Stimulated activated CD4-positive, alpha-beta T cell treated with anti-CD3 and anti-CD28 coated beads, Interleukin-4, amount 100 ng/mL, for 48 hours (primary cell): ENCODE measurements around the gene ADAM23.
A peak's percentile ranks its signal among the peaks of the same experiment; 100 is the strongest.

ENCODE experiments used
- DNase-seq, 2 donors: peaks; one replicate each; pipeline ENCODE4 v3.0.0-alpha.2; 2020; ENCODE audit warnings: low read depth in 2 of 2

ADAM23 gene

DNA sequence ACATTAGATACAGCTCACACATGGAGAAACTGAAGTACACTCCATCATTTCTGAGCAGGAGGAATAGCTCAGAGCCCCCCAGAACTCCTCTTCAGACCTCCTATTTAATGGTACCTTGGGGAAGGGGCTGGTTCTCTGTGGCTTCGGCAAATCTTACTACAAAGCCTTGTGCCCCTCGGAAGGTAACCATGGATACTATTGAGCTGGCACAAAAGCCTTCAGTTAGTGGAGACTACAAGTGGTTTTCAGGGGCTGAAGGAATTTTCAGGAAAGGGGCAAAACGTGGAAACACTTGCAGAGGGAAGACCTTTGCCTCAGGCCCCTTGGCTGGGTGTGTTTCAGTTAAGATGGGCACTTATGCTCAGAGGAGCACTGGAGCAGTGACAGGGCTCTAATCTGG lies 197.9 kb downstream of the ADAM23 start:
- DNase-seq = no peak

DNA sequence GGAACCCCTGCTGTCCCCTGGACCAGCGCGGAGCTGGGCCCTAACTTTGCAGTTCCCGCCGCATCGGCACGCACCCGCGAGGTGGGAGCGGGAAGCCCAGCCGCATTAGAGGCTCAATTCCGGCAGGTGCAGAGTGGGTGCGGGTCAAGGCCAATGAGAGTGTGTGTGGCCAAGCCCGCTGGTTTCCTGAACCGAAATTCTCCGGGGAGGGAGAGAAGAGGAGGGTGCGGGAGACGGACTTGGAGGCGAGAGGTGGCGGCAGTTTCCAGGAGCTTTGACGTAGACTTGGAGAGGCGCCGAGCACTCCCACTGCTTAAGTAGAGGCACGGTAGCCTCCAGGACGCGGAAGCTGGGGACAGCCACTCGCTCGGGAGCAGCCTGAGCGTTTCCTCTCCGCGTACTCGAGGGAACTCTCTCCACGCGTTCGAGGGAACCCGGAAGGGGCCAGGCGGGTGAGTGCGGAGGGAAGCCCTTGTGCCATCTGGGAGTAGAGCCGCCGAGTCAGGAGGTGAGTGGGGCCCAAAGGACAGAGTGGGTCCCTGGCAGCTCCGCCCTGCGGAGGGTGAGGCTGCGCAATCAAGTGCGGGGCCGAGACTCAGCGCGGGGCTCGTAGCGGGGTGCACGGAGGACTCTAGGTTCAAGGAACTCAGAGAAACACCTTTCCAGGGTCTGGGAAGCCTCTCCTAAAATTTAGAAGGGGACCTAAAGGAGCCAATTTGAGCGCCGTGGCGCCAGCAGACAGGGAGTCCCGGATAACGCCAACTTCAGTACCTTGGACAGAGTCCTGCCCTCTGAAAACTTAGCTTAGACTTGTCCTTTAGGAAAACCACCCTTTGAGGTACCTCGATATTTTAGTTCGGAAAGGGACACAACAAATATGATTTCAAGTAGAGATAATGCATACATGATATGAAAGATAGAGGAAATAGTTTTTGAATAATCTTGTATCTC lies 199.0 kb downstream of the ADAM23 start, which contains the start of gene FAM237A:
FAM237A (plus strand) TSS at position 413 of the 951 bp plus-strand sequence. CDS start 1,750 bp downstream, outside the sequence.
- DNase-seq = peak; percentile 2 to 3

DNA sequence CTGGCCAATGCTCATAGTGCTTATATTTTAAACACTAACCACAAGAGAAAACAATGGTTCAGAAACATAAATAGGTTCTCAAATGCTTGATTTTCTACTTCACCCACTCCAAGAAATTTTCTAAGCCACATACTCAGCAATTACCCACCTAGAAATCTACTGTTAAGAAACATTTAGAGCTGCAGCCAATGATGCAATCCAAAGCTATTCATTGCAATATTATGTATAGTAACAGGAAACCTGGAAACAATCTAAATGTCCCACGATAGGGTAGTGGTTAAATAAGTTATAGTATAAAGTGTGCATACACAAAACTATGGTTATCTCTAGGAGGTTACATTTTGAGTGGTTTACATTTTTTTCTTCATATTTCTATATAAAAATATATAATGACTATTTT lies 204.7 kb downstream of the ADAM23 start:
- no peak for DNase-seq

DNA sequence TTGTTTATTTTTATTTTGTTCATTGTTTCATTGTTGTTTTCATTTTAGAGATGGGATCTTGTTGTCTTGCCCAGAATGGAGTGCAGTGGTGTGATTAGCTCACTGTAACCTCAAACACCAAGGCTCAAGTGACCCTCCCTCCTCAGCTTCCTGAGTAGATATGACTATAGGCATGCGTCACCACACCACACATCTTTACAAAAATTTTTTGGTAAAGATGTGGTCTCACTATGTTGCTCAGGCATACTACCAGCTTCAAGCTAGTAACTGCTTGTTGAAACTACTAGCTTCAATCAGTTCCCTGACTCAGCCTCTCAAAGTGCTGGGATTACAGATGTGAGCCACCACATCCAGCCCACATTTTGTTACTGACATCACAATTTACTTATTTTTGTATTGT lies 213.8 kb downstream of the ADAM23 start:
- DNase-seq = no peak

DNA sequence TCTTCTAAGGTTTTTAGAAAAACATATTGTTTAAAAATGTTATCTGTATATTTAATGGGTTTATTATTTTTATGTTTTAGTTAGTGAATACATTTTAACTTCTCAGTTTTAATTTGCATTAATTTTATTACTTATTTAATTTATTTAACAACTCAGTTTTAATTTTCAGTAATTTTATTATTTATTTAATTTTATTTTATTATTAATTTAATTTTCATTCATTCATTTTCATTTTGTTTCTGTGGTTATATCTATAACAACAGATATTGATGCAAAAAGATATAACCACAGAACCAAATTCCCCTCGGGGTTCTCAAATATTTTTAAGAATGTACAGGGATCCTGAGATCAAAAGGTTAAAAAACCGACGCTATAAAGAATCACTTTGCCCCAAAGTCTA lies 221.9 kb downstream of the ADAM23 start:
- no peak for DNase-seq
